GM19467 (cell line): ENCODE results near the gene HES4.
"Not testable (repeated sequence)": the region's sequence is repeated elsewhere in the genome, so short reads cannot be mapped to it uniquely, and the experiment has no call there.

Experiments
- ATAC-seq: cut with Tn5 transposase; IDR thresholded peaks from one replicate; pipeline ENCODE4 v1.9.1; 2021; ENCODE audit warnings: mild to moderate bottlenecking, moderate library complexity; ENCODE audit not compliant: unreplicated experiment

Gene HES4

DNA sequence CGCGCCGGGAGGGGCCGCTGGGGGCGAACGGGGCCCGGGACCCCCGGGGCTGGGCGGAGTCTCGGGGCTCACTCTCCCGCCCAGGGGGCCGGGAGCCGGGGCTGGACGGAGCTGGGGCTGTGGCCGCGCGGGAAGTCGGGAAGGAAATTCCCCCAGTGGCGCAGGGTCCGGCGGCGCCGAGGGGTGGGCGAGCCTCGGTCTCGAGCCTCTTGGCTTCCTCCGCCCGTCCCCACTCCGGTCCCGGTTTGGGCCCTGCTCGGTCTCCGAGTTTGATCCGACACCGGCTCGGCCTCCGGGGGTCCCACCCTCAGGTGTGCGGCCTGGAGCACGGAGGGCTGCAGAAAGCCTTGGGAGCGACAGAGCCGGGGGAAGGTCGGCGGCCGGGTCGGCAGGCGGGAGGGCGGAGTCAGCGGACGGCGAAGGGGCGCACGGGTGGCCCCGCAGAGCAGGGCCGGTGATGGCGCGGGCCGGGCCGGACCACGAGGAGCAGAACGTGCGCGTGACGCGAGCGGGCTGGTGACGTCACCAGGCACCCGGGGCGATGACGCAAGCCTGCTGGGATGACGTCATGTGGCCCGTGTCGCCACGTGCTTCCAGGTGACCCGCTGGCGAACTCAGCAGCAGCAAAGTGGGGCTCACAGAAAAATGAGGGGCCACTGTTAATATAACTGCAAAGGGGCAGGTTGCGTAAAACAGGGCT, 610 bp upstream of the HES4 start:
- no peak for ATAC-seq

DNA sequence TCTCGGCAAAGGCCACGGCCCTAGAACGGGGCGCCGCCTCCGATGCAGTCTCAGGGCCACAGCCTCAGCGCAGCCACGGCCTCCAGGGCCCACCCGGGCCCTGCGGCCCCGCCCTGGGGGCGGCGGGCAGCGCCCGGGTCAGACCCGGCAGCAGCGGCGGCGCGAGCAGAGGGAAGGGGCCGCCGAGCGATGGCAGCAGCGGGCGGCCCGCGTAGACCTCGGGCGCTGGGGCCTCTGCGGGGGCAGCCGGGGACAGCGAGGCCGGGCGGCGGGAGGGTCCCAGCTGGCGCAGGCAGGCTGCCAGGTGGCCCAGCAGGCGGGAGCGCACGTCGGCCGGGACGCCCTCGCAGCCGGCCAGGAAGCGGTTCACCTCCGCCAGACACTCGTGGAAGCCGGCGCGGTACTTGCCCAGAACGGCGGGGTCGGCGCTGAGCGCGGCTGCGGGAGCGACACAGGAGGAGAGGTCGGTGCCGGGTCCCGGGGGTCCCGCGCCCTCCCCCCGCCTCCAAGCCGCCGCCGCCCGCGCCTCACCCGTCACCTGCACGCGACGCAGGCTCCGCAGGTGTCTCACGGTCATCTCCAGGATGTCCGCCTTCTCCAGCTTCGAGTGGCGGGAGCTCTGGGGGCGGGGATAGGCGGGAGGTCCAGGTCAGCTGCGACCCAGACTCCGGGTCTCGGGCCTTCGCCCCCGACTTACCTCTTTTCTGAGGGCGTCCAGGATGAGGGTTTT, 737 bp downstream of the HES4 start:
- no peak for ATAC-seq

DNA sequence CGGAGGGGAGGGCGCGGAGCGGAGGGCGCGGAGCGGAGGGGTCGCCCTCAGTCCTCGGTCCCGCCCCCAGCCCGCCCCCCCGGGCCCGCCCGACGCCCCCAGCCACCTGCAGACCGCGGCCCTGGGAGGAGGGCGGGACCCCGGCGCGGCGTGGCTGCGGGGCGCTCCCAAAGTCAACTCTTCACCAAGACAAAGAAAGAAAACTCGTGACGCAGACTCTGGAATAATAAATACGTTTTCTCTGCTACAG, 1.2 kb downstream of the HES4 start:
- ATAC-seq, result no peak

DNA sequence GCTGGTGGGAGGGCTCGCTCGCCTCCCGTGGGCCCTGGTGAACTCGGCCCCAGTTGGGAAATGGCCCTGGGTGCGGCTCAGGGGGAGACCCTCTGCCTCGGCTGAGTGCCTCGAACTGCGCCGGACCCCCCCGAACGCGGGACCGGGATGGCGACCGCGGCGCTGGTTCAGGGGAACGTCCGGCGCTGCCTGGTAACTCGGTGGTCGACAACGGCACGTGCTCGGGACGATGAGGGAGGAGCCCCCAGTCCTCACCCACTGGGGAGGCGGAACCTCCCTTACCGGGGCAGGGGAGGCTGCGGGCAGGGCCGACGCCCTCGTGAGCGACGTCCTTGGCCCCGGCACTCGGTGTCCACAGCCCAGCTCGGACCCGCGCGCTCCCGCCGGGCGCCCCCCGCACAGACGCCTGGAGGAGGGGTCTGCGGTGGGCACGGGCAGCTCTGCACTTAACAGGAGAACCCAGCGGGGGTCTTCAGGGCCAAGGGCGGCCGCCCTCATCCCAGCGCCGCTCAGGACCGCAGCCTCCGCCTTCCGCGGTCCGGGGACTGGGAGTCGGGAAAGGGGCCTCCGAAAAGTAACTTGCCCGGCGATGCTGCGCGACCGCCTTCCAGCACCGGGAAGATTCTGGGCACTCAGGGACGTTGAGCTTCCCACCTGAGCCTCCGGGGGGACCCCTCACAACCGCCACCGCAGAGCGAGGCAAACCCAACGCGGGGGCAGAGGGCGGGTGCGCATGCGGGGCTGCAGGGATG, 1.7 kb downstream of the HES4 start:
- no peak for ATAC-seq

DNA sequence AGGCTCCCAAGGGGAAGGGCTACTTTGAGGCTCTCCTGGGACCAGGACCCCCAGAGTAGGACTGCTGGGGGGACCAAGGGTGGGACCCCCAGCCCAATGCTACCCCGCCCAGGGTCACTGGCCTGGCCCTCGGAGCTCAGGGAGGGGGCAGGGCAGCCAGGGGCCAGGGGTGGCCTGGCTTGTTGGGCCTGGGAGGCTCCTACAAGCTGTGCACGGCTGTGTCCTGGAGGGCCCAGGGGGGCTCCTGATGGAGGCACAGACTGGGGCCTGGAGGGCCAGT, 2.2 kb downstream of the HES4 start:
- no peak for ATAC-seq

DNA sequence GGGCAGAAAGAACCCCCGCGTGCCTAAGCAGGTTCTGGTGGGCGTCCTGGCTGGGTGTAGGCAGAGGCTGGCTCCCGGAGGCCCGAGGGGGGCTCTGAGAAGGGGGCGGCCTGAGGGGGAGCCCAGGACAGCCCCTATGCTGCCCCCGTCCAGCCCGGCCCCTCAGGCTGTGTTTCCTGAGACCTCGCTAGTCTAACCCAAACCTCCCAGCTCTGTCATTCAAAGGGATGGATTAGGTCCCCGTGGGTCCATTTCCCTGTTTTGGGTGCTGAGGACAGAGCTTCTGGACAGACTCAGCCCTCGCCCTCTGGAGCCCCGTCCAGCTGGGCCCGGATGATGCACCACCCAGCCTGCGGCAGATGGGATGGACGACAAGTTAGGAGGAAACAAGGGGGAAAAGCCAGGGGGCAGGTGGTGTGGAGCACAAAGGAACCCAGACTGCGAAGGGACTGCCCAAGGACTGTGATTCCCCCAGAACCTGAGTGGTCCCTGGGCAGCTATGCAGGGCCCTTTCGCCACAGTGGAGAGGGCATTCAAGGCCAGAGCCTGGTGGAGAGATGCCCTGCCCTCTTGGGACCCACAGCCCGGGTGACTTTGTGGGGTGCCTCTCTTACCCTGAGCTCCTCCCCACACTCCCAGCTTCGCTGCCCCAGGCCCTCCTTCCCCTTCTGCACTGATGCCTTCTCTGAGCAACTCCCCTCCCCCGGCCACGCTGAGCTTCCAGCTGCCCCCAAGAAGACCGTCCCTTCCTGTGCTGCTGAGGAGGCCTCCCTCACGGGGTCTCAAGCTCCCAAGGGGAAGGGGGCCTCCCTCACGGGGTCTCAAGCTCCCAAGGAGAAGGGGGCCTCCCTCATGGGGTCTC, 2.8 kb downstream of the HES4 start:
- ATAC-seq, result no peak

DNA sequence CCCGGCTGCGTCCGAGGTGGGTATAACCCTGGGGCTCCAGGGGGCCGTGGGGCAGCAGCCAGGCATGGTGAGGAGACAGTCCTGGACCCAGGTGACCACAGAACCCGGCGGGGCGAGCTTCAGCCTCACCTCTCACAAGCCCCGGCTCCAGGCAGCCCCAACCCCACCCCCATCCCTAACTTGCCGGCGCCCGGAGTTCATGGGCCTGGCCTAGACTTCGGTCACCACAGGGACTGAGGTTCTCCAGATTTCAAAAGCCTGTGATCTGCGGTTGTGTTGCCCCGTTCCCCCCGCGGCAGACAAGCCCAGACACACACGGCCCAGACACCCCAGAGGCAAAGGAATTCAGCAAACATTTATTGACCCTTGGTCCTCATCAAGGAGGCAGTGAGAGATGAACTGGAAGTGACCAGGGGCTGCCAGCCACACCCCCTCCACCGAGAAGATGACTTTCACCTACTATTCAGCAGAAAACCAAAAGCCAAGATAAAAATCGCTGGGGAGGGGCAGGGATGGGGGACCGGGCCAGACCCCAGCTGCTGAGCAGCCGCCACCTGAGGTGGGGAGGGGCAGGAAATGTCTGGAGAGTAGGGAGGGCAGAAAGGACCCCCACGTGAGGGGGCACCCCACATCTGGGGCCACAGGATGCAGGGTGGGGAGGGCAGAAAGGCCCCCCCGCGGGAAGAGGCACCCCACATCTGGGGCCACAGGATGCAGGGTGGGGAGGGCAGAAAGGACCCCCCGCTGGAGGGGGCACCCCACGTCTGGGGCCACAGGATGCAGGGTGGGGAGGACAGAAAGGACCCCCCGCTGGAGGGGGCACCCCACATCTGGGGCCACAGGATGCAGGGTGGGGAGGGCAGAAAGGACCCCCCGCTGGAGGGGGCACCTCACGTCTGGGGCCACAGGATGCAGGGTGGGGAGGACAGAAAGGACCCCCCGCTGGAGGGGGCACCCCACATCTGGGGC, 3.9 kb downstream of the HES4 start:
- no peak for ATAC-seq

DNA sequence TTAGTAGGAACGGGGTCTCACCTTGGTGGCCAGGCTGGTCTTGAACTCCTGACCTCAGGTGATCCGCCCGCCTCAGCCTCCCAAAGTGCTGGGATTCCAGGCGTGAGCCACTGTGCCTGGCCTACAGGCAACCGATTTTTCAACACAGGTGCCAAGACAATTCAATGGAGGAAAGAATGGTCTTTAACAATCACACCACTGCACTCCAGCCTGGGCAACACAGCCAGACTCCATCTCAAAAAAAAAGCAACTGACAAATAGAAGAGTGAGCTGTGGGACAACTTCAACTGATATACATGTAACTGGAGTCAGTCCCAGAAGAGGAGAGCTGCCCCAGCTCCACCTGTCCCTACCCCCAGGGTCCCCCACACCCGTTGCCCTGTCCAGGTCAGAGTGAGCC, 5.4 kb downstream of the HES4 start:
- ATAC-seq, result not testable (repeated sequence)

DNA sequence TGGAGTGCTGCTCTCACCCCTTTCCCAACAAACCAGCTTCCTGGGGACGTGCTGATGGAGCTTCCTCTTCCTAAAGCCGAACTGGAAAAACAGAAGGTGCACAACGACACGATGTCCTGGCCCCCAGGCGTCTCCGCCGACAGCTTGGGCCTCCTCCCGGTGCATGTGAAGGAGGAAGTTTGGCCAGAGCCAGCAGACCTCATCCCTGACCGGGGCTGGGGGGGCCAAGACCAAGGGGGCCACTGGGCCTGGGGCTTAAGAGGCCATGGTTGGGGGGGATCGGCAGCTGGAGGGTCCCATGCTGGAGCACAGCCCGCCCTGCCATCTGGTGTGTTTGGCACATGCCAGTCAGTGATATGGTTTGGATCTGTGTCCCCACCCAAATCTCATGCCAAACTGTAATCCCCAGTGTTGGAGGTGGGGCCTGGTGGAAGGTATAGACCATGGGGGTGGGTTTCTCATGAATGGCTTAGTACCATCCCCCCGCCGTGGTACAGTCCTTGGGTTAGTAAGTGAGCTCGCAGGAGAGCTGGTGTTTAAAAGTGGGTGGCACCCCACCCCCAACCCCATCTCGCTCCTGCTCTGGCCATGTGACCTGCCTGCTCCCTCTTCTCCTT, 6.4 kb downstream of the HES4 start:
- ATAC-seq, result no peak

DNA sequence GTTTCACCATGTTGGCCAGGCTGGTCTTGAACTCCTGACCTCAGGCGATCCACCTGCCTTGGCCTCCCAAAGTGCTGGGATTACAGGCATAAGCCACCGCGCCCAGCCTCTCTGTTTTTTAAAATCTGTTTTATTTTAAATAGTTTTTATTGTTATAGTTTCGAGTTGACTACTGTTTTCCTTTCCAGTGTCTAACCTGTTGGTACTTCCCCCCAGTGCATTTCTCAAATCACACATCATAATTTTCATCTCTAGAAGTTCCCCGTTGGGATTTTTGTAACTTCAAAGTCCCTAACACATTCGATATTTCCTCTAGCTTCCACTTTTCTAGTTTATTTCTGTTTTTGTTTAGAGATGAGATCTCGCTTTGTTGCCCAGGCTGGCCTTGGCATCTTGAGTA, 7.5 kb downstream of the HES4 start:
- no peak for ATAC-seq

DNA sequence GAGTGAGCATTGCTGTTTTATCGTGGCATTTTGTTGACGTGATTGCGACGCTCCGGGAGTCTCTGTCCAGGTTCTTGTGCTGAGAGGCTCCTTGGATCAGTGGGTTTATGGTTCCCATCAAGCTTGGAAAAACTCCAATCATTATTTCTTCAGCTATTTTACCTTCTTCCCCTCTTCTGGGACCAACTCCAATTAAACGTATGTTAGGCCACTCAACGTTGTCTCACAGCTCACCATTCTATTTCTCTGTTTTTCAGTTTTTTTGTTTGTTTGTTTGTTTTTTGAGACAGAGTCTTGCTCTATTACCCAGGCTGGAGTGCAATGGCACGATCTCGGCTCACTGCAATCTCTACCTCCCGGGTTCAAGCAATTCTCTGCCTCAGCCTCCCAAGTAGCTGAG, 8.0 kb downstream of the HES4 start:
- ATAC-seq, result no peak

DNA sequence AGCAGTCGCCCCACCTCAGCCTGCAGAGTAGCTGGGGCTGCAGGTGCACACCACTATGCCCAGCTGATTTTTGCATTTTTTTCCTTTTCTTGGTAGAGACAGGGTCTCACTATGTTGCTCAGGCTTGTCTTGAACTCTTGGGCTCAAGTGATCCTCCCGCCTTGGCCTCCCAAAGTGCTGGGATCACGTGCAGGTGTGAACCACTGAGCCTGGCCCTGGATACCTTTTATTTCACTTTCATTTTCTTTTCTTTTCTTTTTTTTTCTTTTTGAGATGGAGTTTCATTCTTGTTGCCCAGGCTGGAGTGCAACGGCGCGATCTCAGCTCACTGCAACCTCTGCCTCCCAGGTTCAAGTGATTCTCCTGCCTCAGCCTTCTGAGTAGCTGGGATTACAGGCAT, 8.6 kb downstream of the HES4 start:
- not testable (repeated sequence) for ATAC-seq

DNA sequence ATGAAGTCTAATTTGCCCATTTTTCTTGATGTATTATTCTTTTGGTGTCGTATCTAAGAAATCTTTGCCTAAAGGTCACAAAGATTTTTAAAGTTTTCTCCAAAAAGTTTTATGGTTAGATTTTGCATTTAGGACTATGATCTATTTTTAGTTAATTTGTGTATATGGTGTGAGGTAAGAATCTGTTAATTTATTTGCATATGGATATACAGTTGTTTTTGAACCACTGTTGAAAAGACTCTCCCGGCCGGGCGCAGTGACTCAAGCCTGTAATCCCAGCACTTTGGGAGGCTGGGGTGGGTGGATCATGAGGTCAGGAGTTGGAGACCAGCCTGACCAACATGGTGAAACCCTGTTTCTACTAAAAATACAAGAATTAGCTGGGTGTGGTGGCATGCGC, 11.8 kb downstream of the HES4 start:
- ATAC-seq, result not testable (repeated sequence)

DNA sequence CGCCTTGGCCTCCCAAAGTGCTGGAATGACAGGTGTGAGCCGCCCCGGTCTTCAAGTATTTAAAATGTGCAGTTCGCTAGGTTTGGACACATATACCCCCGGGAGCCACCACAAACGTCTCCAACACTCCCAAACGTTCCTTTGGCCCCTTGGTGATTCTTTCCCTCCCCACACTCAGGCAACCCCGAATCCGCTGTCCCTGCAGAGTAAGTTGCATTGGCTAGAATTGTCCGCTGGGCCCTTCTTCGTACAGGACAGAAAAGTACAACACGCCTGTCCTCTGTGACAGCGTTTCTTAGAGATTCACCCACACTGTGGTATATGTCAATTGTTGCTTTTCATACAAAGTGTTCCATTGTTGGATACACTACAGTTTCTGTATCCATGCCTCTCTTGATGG, 14.8 kb downstream of the HES4 start:
- ATAC-seq, result no peak

DNA sequence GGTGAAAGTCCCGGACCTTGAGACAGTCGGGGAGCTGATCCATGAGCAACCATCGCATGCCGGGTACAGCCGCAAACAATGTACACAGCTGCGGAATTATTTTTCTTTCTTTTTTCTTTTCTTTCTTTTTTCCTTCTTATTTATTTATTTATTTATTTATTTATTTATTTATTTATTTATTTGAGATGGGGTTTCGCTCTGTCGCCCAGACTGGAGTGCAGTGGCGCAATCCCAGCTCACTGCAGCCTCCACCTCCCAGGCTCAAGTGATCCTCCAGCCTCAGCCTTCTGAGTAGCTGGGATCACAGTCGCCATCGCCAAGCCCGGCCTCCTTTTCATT, 15.5 kb downstream of the HES4 start:
- no peak for ATAC-seq

DNA sequence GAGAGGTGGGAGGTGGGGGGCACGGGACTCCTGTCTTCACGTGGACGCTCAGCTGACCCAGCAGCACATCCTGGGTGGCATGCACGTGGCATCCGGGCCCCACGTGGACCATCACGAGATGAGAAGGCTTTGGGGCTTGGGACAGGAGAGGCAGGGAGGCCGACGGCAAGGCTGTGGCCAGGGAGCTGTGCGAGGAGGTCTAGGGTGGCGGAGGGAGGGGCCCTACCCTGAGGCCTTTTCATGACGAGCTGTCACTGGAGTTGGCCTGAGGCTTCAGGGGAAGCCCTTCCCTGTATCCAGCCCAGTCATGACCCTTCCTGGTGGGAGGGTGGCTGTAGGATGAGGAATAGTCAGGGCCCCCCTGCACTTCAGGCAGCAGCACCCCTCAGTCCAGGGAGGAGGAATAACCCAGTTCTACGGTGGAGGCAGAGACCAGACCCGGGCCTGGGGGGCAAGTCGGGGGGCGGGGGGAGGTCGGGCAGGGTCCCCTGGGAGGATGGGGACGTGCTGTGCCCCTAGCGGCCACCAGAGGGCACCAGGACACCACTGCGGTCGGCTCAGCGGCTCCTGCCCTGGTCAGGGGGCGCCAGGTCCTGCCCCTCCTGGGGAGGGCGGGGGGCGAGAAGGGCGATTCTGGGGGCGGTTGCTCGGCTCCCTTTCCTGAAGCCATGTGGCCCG, 16.0 kb downstream of the HES4 start:
- ATAC-seq, result no peak

DNA sequence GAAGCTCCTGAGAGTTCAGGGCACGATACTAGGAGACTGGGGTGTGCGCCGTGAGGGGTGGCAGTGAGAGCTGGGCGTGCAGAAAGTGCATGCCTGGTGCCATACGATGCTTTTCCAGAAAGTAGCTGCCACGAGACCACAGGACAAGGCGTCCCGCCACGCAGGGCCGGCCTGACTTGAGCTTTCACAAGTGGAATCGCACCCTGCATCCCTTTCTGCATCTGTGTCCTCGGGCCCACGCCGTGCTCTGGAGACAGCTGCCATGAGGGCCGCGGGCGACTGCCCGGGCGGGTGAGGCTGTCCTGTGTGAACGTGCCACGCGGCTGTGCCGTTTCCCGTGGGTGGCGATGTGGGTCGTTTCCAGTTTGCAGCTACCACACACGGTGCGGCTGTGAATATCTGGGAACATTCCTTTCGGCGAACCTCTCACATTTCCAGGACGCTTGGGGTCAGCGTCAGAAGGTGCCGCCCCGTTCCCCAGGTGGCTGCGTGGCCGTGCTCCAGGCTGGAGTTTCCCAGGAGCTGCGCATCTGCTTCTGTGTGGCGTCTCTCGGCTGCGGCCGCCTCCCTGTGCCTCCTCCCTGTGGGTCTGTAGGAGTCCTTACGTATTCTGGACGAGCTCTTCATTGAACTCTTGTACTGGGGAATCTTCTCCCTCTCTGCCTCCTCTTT, 17.0 kb downstream of the HES4 start:
- no peak for ATAC-seq

DNA sequence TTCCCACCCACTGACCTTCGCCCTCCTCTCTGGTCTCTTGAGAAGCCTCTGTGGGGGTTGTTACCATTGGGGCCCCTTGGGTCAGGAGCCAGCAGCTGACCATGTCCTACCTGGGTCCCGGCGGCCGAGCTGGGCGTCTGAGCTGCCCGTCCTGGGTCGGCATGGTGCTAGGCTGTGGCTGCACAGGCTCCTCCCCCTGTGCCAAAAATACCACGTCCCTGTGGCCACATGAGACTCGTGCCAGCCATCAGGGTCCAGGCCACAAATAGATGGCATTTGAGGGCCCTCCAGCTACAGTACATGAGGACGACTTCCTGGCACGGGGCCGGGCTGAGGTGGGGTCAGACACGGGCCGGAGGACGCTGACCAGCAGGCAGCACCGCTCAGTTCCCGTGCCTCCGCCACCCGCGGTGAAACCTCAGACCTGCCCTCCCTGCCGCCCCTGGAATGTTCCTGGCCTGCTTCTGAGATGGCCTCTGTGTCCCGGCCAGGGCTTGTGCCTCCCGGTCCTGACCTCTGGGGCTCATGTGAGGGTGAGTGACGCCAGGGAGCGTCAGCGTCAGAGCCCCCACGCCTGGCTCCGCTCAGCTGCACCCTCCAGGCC, 17.8 kb downstream of the HES4 start, which contains the start of gene PERM1:
PERM1 (minus strand) TSS at position 139 of the 604 bp plus-strand sequence. CDS start 1,064 bp downstream, outside the sequence.
- no peak for ATAC-seq
